CD4-positive, alpha-beta T cell (primary cell): ENCODE measurements around the gene SLC7A4. TPM values are rescaled to one million over a fixed set of nuclear protein-coding genes. Genes with fewer than 3 reads are reported as not detected.

ENCODE experiments used
- ATAC-seq: fragments of 200-7000 bp; cut with Tn5 transposase; one replicate; pipeline ENCODE4 v1.10.0; 2022; ENCODE audit warnings: mild to moderate bottlenecking; ENCODE audit not compliant: poor library complexity
- CTCF ChIA-PET: fragments of 350-600 bp; sonication (Branson Sonifier 250); formaldehyde crosslinking; loops from one replicate; lab custom pipeline; 2021; ENCODE audit warnings: antibody characterized with exemption, inconsistent platforms; lab: Charles Lee
- POLR2A ChIA-PET: fragments of 350-600 bp; sonication (Branson Sonifier 250); formaldehyde crosslinking; loops from one replicate; lab custom pipeline; 2021; ENCODE audit warnings: antibody characterized with exemption, inconsistent platforms; lab: Charles Lee
- DNase-seq, 14 experiments: peaks; one replicate each; pipeline ENCODE4 v3.0.0-alpha.2; 2013 to 2020; ENCODE audit warnings: mixed read lengths in 2 of 14
- H3K27ac ChIP-seq, 2 donors: one replicate each; pipeline versions ENCODE4 v1.5.1 to v1.7.0; 2013; ENCODE audit warnings: low read length in 2 of 2, low read depth in 1 of 2, mild to moderate bottlenecking in 1 of 2
- H3K27me3 ChIP-seq, 2 experiments: 1 replicate in 1 of 2; 2 replicates in 1 of 2; pipeline versions ENCODE4 v1.6.1 to v1.7.0; 2013; ENCODE audit warnings: low read length in 2 of 2, control low read depth in 1 of 2, mild to moderate bottlenecking in 1 of 2, moderate library complexity in 1 of 2; ENCODE audit not compliant: insufficient read depth in 2 of 2, control insufficient read depth in 1 of 2
- H3K36me3 ChIP-seq: one replicate; pipeline ENCODE4 v1.6.1; 2013; ENCODE audit warnings: low read length, control low read depth; ENCODE audit not compliant: insufficient read depth
- H3K4me1 ChIP-seq: one replicate; pipeline ENCODE4 v1.6.1; 2013; ENCODE audit warnings: low read length, control low read depth; ENCODE audit not compliant: insufficient read depth
- H3K4me3 ChIP-seq: one replicate; pipeline ENCODE4 v1.5.1; 2013; ENCODE audit warnings: mild to moderate bottlenecking, low read length, moderate library complexity
- H3K9me3 ChIP-seq, 2 experiments: 1 replicate in 1 of 2; 2 replicates in 1 of 2; pipeline versions ENCODE4 v1.6.1 to v1.7.0; 2013; ENCODE audit warnings: low read length in 2 of 2, mild to moderate bottlenecking in 2 of 2, control low read depth in 1 of 2, moderate library complexity in 1 of 2; ENCODE audit not compliant: control insufficient read depth in 1 of 2, insufficient read depth in 1 of 2
- H3K27ac Mint-ChIP-seq: one replicate; pipeline ENCODE4 v1.8.0; 2020; ENCODE audit warnings: mixed read lengths
- H3K27me3 Mint-ChIP-seq: one replicate; pipeline ENCODE4 v1.8.0; 2021; ENCODE audit warnings: mixed read lengths
- H3K36me3 Mint-ChIP-seq: one replicate; pipeline ENCODE4 v1.8.0; 2021; ENCODE audit warnings: low read depth, mixed read lengths
- H3K4me1 Mint-ChIP-seq: one replicate; pipeline ENCODE4 v1.8.0; 2021; ENCODE audit warnings: low read depth, mixed read lengths
- H3K4me3 Mint-ChIP-seq: one replicate; pipeline ENCODE4 v1.8.0; 2020; ENCODE audit warnings: mild to moderate bottlenecking, mixed read lengths
- H3K9me3 Mint-ChIP-seq: one replicate; pipeline ENCODE4 v1.8.0; 2020; ENCODE audit warnings: mixed read lengths
- CTCF ChIP-seq: fragments of 200-600 bp; IDR thresholded peaks from one replicate; pipeline ENCODE4 v1.8.0; 2022; ENCODE audit warnings: antibody characterized with exemption, mild to moderate bottlenecking
- intact Hi-C, 2 experiments: fragments of 100-400 bp; cut with DNase I in 1 of 2; cut with micrococcal nuclease in 1 of 2; formaldehyde crosslinking; loops; one replicate each; pipeline versions ENCODE4 v1.15.1 to v1.9.0; 2023 to 2025; cut with DNase I, micrococcal nuclease
- total RNA-seq, 174 experiments: library from RNA in 2 of 174; stranded (reverse) in 2 of 174; gene quantifications; one replicate each; pipeline ENCODE4 v1.2.3 and lab custom pipeline; 2021 to 2026

SLC7A4 gene
- total RNA-seq, 2 experiments from 2014 or later: not detected

GRCh38 chr22:20996598-20997535, 35.5 kb downstream of the SLC7A4 start:
- DNase-seq (peak in 1 of 14 experiments; percentile 17), ATAC-seq (no peak)
- POLR2A ChIA-PET: no interaction called here
- peaks cover 39% of the 10 kb centered on the region for H3K36me3 Mint-ChIP-seq
- peak overlapping the region; percentile 55 for H3K27ac Mint-ChIP-seq
- H3K9me3 Mint-ChIP-seq: no peaks in the 10 kb centered on the region
- TF ChIP-seq CTCF: no peak
- H3K27ac ChIP-seq: peak overlapping the region in 1 of 2 donors; percentile 1
- H3K4me3 Mint-ChIP-seq: no peak overlapping the region
- no peaks in the 10 kb centered on the region for H3K27me3 Mint-ChIP-seq
- H3K36me3 ChIP-seq: peaks cover 69% of the 10 kb centered on the region
- intact Hi-C loops: no loop called here
- H3K9me3 ChIP-seq: no peaks in the 10 kb centered on the region
- no peak overlapping the region for H3K4me3 ChIP-seq
- no peaks in the 10 kb centered on the region for H3K27me3 ChIP-seq
- peaks cover 26% of the 10 kb centered on the region for H3K4me1 Mint-ChIP-seq
- CTCF ChIA-PET: no interaction called here
- H3K4me1 ChIP-seq: peaks cover 35% of the 10 kb centered on the region

- H3K36me3 Mint-ChIP-seq: peaks cover 30% of the 10 kb centered on the region
- Histone ChIP-seq H3K36me3 (peaks cover 77% of the 10 kb centered on the region), H3K4me1 (peaks cover 29% of the 10 kb centered on the region), H3K27me3 (no peaks in the 10 kb centered on the region), H3K27ac (no peak overlapping the region), H3K4me3 (no peak overlapping the region), H3K9me3 (no peaks in the 10 kb centered on the region)
- peaks cover 18% of the 10 kb centered on the region for H3K4me1 Mint-ChIP-seq
- intact Hi-C loops: no loop called here
- no peak for ATAC-seq
- POLR2A ChIA-PET: no interaction called here
- H3K27ac Mint-ChIP-seq: peak overlapping the region; percentile 55
- H3K27me3 Mint-ChIP-seq: no peaks in the 10 kb centered on the region
- no peak overlapping the region for H3K4me3 Mint-ChIP-seq
- no peaks in the 10 kb centered on the region for H3K9me3 Mint-ChIP-seq
- CTCF ChIA-PET: no interaction called here
- peak in 1 of 14 experiments; percentile 15 for DNase-seq
- TF ChIP-seq CTCF: no peak
Observed at GRCh38 chr22:20996031-20996410, 36.3 kb downstream of the SLC7A4 start.

GRCh38 chr22:20995329-20996030, 36.9 kb downstream of the SLC7A4 start:
- DNase-seq (peak in 1 of 14 experiments; percentile 14), ATAC-seq (no peak)
- Histone ChIP-seq H3K9me3 (no peaks in the 10 kb centered on the region), H3K4me1 (peaks cover 24% of the 10 kb centered on the region), H3K4me3 (no peak overlapping the region), H3K27ac (no peak overlapping the region), H3K36me3 (peaks cover 82% of the 10 kb centered on the region), H3K27me3 (no peaks in the 10 kb centered on the region)
- Mint-ChIP-seq H3K9me3 (no peaks in the 10 kb centered on the region), H3K36me3 (peaks cover 30% of the 10 kb centered on the region), H3K27me3 (no peaks in the 10 kb centered on the region), H3K4me1 (peaks cover 12% of the 10 kb centered on the region), H3K27ac (peak overlapping the region; percentile 24), H3K4me3 (no peak overlapping the region)
- ChIA-PET CTCF (no interaction called here), POLR2A (no interaction called here)
- TF ChIP-seq CTCF: no peak
- intact Hi-C loops: no loop called here
